Fibroblast of skin of right quadriceps (primary cell): Measurements from ENCODE around the gene ABCB9.
A peak's percentile ranks its signal among the peaks of the same experiment; 100 is the strongest.

Experiments
- DNase-seq: peaks from one replicate; pipeline ENCODE4 v3.0.0-alpha.2; 2013

ABCB9 gene

DNA sequence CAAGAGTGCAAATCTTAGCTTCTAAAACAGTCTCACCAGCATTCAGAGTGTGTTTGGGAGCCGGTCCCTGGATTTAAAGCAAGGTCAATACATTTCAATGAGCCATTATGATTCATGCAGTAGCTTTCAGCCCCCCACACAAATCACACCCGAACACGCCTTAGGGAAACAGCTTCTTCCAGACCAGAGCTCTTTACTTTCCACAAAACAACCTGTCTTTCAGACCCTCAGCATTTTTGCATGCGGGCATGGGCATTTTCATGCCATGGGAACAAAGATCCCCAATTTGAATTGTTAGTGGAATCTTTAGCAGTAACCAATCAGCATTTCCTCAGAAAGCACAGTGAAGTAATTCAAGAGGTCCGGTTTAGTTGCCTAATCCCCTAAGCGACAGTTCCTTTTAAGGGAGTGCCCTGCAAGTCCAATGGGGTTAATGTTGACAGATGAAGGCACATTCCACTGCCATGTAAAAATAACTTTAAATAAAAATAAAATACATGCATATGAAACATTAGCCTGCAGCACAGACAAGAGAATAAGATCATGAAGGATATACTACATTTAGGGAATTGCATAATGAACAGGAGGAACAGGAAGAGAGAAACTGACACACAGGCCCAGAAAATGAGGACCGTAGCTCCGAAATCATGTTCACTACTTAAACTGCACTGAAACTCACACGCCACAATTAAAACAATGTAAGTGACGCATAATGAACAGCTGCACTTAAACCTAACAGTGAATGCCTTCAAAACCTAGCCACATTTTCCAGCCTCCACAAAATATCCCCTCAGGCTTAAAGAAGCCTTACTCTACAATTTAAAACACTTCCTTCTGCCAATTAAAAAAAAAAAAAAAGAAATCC lies 74.4 kb downstream of the ABCB9 start:
- peak; percentile 71 for DNase-seq

DNA sequence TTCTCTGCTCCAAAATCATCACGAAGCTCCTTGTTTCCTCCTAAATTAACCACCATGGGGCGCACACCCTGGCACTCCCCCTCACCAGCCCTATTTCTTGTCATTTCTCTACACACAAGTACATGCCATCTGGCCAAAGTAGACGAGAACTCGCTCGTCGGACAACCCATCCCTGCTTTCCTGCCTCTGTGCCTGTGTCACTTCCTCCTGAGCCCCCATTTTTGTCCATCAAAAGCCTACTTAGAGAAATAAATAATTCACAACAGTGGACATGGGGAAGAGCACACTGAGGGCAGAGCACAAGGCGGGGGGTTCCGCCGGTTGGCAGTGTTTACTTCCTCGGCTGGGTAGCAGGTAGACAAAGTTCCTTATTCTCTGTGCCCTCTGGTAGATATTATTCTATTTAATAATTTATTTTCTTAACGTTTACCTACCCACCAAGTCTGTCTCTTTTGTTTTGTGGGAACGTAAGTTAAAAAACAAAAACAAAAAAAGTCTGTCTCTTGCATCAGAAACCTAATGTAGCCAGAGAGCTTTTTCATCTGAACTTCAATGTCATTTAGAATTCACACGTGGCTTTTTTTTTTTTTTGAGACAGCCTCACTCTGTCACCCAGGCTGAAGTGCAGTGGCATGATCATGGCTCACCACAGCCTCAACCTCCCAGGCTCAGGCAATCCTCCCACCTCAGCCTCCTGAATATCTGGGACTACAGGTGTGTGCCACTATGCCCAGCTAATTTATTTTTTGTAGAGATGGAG lies 76.3 kb downstream of the ABCB9 start:
- no peak for DNase-seq

DNA sequence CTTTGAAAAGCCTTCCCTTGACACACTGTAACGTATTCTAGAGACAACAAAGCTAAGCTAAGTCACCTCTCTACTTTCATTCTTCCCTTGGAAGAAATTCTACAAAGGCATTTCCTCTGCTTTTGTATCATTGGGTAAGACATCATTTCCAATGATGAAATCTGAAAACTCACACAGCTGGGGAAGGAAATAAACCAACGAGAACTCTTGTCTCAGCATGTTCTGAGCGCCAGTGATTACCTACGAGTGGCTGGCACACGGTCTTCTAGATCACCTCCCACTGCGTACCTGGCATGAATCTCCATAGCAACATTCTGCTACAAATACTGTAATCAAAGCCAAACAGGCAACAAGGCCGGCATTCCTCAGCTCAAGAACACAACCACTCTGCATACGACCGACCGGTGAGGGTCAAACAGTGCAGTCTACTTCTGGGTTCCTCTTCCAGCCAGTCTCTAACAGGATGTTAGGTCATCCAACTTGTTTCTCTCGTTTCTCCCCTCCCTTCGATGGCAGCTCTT lies 78.0 kb downstream of the ABCB9 start:
- DNase-seq: peak; percentile 54

DNA sequence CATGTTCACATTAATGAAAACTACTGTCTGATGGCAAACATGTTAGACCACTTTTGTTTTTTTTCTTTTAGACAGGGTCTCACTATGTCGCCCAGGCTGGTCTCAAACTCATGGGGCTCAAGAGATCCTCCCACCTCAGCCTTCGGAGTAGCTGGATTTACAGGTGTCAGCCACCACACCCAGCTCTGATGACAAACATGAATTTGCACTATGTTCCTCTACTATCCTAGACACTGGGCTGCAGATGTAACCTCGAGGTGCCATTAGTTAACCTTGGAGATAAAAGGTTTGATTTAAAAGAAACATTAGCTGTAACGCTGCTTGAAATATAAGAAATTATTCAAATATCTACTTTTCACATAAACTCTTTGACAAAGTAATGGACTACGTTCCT lies 78.4 kb downstream of the ABCB9 start:
- DNase-seq: no peak

DNA sequence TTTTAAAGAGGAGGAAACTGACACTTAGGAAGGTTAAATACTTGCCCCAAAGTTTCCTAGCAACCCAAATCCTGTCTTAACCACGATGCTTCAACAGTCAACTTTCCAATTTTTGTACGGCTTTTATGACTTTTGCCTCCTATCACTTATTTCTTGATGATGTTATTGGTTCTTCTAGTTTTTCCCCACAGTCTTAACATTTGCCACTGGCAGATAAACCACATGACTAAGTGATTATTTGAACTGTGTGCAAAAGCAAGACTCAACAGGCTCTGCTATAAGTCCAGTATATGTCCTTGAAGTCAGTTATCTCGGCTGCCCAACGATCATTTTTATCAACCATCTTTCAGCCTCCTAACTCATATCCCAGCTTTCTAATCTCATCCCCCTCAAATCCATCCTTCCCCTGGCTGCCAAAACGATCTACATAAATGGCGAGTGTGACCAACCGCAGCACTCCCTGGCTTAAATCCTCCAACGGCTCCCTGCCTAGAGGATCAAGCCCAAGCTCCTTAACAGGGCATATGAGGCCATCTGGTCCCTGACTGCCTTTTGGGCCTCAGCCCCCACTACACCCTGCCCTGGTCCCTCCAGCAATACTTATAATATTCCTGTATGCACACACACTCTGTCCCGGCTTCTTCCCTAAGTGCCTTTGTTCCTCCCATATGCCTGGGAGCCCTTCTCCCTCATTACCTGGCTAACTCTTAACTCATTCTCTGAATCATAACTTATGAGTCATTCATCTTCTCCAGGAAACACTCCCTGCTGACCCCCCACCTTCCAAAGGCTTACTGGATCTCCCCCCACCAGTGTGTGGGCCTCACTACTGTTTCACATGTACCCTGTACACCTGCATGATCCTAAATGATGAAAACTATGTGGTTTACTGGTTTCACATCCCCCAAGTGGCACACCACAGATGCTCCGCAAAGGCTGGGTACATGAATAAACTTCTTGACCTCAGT lies 79.1 kb downstream of the ABCB9 start:
- peak; percentile 70 for DNase-seq

DNA sequence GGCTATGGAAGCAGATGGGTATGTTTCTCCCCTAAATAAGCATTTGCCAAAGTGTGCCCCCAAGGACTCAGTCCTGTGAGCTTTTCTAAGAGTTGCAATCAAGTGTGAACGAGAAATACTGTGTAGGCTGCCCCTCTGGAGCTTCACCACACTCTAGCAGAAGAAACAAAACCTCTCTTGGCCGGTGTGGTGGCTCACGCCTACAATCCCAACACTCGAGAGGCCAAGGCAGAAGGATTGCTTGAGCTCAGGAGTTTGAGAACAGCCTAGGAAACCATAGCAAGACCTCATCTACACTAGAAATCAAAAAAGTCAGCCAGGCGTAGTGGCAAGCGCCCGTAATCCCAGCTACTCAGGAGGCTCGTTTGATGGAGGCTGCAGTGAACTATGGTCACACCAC lies 80.1 kb downstream of the ABCB9 start:
- no peak for DNase-seq

DNA sequence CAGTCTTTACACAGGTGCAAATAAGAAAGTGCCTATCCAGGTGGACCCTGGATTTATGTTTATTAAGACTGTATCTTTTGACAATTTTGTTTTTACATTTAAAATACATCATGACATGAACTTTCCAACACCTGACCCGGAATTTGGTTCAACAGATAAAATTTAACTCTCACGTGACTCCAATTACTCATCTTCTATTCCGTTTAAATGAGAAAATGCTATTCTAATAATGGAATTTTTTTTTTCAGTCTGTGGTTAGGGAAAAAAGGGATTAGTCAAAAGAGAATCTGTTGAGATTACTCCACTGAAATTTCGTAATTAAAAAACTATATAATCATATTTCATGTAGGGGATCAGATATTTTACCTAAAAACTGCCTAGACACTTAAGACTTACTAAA lies 81.4 kb downstream of the ABCB9 start:
- no peak for DNase-seq

DNA sequence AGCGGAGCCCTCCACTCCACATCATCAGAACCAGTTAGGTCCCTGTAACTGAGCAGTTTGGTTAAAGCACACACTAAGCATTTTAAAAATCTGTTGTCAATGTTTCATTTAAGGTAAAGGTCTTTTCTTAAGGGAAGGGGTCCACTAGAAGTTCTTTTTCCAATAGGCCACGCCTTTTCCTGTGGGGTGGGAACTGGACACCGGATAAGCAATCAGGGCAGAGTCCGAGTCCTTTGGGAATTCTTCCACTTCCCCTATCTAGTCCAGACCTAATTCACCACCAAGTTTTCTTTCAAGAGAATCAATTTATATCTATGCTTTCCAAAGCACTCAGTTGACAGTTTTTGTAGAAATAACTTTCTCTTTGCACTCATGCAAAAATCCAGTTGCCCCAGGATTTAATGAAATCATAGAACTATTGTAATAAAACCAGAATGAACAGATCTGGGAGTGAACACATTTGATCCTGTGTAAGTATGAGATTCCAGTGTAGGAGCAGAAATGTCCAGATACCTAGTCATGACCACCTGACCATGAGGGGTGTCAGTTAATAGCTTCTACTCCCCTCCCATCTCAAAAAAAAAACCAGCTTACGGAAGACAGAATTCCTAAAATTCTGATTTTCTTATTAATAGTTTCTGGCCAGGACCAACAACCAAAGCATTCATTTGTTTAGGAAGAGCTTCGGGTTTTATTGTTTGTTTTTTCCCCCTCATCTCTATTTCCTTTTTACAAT lies 82.0 kb downstream of the ABCB9 start:
- DNase-seq: no peak

DNA sequence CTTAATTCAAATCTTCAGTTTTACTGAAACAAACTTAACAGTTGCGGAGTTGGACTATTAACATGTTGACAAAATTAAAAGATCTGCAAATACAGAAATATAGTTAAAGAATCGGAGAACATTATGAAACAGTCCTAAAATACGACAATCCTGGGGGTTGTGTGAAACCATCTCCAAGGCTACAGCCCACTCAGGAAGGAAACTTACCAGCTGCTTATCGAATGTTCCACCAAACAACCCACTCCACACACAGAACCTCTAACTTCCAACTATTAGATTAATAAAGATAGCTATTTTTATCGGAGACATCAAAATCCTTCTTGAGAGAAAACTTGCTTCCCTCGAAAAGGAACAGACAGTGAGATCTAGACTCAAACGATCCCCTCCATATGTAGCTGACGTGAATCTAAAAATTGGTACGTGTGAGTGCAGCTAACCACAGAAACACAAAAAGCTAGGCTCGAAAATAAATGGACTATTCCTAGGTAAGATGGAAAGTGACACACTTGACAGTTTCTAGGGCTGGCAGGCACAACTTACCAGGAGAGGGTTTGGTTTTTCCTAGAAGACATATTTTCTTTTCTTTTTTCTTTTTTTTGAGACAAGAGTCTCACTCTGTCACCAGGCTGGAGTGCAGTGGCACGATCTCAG lies 83.2 kb downstream of the ABCB9 start:
- DNase-seq: no peak

DNA sequence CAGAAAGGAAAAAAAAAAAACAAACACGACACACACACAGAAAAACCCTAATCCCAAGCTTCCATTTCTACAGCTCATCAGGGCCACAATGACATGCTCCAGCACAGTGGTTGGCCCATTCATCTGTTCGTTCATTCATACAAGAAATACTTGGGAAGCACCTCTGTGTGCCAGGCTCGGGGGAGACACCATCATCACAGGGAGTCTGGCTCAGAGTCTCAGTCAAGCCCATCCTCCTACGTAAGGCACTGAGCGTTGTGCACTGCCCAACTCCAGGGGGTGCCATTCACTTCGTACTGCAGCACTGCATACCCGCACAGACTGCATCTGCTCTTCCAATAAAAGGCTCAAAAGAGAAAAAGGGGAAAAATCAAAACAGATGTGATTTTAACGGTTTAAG lies 85.6 kb downstream of the ABCB9 start:
- DNase-seq: peak; percentile 71

DNA sequence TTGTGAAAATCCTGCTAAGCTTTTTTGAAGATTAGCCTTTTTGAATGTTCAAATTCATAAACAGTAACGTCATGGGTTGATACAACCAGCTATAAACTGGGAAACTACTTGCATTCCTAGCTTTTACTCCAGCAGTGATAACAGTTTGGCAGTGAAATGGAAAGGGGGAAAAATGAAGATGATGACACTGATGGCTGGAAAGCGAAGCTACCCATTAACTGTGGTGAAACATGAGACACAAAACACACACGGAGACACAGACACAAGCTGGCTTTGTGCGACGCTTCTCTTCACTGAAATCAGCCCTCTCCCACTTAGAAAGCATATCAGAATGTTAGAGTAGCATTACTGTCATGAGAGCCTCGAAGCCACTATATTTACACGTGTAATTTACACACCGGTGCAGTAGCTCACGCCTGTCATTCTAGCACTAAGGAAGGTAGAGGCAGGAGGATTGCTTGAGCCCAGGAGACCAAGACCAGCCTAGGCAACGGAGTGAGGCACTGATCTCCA lies 86.1 kb downstream of the ABCB9 start:
- peak; percentile 43 for DNase-seq
